CD4-positive, alpha-beta T cell treated with Interleukin-2 at 100 ng/mL for 4 hours (primary cell): ENCODE data around the gene SETD6.

Source experiments
- DNase-seq: peaks from one replicate; pipeline ENCODE4 v3.0.0-alpha.2; 2020; ENCODE audit warnings: low spot score

Gene SETD6

DNA sequence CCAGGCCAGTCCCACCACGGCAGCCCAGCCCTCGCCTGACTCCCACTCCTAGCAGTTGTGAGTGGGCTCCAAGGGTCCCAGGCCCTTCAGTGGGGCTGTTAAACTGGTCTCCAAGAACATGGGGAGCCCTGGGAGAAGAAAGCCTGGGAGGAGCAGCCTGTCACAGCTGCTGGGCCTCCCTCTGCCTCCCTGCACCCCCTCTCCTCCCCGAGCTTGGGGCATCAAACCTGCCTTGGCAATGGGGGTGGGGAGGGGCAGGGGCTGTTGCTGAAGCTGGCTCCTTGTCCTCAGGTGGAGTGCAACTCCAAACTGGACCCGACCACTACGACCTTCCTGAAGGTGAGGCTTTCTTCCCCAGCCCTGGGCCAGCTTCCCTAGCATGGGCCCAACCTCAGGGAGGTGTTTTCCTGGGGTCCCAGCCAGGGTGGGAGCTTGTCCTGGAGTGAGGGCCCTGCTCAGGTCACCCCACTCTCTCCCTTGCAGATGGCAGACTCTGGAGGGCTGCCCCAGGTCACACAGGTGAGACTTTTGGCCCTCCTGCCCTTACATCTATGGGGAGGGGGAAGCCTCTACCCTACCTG, 6.6 kb upstream of the SETD6 start:
- DNase-seq, result no peak

DNA sequence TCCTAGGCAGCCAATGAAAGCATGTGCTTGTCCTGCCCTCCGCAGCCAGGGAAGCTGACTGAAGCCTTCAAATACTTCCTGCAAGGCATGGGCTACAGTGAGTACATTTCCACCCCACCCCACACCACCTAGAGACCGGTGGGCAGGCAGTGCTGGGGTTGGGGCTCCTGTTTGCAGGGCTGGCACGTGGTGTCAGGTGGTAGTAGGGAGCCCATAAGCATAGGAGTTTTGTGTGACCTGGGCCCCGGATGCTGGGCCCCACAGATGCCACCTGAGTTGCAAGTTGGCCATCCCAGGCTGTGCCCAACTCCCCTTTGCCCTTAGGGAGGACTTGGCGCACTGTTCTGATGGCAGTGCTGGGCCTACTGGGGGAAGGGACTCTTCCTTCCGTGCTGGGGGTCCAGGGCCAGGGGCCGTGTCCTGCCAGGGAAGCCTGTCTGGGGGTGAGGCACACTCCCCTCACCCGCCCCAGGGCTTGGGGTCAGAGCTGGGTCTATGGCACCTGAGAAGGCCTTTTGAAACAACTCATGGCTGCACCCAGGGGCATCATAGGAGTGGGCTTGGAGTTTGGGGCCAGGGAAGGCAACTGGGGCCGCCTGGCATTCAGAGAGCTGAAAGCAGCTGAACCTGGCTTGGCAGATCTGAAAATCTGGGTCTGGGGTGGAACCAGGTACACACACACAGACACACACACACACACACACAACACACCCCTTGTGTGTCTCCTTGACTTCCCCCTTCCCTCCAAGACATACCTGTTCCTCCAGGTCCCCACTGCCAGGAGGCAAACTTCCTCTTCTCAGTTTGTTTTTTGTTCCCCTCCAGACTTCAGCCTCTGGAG, 5.8 kb upstream of the SETD6 start:
- DNase-seq, result no peak

DNA sequence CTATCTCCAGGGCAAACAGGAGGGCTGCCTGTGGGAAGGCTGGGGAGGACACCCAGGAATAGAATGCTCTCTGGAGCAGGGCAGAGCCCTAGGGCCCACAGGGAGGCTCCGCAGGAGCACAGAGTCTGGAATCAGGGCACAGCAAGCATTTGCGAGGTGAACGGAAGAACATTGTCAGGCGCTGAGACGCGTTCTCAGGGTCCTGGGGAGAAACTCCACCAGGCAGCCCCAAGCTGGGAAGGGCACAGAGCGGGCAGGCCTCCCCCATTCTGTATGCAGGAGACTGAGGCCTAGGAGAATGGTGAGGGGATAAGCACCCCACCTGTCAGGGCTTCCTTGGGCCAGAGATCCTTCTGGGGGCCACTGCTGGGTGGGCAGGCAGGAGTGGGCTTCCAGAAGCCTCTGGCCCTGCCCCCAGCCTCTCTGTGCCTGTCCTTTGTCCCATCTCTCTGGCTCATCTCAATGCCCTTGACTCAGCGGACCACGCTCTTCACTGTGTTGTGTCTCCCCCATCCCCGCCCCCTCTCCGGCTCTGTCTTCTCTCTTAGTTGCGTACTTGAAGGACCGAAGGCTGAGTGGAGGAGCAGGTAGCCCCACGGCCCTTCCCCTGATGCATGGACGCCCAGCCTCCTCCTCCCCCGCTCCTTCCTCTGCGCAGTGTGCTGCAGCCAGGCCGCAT, 5.1 kb upstream of the SETD6 start:
- DNase-seq, result no peak

DNA sequence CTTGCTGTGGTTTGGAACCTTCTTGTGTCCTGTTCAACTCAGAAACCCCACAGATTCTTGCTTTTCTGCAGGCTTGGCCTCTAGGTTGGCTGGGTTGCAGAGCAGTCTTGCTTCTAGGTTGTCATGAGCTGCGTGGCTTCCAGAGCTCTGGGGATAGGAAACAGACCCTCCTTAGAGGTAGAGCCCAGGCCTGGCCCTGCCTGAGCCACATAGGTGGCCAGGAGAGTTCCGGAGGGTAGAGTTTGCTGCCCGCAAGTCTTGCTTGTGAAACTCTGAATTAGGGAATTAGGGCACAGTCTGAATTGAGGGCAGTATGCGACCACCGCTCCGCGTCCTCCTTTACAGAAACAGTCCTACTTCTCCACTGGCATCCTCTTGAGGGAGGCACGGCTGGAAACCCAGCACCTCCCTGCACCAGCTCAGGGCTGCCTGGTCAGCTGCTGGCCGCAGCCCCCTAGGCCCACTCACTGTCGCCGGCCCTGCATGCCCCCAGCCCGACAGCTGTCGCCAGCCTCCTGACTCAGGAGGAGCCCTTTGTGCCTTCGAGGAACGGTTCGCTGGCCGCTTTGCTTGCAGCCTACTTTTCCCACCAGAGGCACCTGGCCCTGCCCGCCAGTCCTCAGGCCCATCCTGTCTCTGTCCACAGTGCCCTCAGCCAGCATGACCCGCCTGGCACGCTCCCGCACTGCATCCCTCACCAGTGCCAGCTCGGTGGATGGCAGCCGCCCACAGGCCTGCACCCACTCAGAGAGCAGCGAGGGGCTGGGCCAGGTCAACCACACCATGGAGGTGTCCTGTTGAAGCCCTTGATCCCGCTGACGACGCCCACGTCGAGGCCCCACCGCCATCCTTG, 4.3 kb upstream of the SETD6 start:
- DNase-seq, result no peak

DNA sequence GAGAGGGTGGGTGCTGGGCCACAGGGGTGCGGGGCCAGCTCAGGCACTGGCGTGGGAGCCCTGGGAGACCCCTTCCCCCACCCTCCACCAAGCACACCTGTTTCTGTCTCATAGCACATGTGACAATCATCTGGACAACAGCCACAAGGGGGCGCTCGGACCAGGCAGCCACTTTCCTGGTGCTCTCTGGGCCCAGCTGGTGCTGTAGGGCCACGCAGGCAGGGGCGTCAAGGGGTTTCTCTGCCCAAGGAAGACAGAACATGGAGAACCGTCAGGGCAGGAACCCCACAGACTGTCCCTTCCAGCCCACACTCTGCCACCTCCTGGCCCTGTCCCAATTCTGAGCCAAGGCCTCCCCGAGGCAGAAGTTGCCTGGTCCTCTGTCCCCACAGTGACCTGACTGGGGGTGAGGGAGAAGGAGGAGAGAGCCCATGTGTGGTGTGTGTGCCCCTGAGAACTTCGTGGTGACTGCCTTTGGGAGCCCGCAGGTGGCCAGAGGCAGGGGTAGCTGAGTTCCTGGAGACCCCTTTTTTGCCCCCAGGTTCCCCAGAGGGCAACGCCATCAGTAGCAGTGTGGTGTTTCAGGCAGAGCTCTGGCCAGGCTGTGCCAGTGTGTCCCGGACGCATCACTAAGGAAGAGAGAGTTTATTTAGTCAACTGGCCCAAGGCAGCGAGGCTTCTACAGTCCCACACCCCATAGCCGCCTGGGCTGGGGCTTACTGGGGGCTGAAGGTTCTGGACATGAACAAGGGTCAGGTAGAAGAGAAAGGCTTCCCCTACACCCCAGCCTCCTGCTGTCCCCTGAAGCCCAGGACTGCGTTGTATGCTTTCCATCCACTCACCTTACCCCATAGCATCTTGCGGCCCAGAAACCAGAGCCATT, 3.1 kb upstream of the SETD6 start:
- DNase-seq, result peak; percentile 83

DNA sequence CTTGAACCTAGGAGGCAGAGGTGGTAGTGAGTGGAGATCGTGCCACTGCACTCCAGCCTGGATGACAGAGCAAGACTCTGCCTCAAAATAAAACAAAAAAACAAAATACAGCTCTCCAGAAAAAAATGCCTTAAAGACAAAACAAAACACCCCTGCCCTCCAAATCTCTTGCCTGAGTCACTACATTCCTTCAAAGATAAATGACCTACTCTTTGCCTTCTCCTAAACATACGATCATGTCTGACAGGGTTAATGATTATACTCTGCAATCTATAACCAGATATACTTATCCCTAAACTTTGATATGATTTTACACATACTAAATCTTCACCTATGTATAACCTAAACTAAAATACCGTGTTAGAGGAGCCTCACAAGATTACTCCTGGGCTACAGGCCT, 1.4 kb upstream of the SETD6 start:
- DNase-seq, result no peak

DNA sequence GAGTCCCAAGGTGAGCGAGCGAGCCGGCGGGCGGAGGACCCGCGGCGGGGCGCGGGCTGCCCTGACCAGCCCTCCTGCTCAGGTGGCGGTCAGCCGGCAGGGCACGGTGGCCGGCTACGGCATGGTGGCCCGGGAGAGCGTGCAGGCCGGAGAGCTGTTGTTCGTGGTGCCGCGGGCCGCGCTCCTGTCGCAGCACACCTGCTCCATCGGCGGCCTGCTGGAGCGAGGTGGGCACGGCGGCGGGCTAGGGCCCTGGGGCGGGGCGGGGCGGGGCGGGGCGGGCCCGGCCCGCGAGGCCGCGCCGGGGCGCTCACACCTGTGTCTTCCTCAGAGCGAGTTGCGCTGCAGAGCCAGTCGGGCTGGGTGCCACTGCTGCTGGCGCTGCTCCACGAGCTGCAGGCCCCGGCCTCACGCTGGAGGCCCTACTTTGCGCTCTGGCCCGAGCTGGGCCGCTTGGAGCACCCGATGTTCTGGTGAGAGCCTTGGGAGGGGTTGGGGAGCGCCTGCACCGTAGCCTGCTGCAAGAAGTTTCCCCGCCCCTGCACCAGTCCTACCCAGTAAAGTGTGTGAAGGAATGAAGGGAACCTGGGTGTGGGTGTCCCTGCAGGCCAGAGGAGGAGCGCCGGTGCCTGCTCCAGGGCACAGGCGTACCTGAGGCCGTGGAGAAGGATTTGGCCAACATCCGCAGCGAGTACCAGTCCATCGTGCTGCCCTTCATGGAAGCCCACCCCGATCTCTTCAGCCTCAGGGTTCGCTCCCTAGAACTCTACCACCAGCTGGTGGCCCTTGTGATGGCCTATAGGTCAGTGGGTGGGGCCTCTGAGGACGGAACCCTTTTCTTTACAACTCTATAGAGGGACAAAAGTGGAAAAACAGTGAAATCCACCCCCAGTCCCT, 802 bp downstream of the SETD6 start:
- DNase-seq, result peak; percentile 23

DNA sequence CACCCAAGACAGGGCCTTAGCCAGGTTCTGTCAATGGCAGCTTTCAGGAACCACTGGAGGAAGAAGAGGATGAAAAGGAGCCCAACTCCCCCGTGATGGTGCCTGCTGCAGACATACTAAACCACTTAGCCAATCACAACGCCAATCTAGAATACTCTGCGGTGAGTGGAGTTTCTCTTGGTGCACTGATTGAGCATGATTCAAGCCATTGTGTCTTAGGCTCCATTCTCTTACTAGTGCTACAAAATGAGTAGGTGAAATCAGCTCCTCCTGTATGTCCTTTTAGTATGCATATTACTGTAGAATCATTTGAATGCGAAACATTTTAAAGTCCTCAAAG, 1.4 kb downstream of the SETD6 start:
- DNase-seq, result no peak

DNA sequence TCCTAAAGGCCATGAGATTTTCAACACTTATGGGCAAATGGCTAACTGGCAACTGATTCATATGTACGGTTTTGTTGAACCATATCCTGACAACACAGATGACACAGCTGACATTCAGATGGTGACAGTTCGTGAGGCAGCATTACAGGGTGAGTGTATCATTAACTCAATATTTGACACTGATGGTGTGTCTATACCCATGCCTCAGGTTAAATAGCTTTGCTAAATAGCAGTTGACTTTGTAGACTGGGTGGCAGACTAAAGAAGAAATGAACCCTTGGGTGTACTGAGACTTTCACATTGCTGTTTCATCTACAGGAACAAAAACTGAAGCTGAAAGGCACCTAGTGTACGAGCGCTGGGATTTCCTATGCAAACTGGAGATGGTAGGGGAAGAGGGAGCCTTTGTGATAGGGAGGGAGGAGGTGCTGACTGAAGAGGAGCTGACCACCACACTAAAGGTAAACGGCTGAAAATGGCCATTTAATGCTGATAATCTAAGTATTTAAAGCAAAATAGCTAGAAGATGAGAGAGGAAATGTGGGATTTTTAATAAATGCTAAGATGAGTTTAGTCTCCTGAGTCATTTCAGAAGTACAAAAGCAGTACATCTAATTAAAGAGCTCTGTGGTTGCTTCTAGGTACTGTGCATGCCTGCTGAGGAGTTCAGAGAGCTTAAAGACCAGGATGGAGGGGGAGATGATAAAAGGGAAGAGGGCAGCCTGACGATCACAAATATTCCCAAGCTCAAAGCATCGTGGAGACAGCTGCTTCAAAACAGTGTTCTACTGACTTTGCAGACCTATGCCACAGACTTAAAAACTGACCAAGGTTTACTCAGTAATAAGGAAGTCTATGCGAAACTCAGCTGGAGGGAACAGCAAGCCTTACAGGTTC, 3.0 kb downstream of the SETD6 start:
- DNase-seq, result no peak

DNA sequence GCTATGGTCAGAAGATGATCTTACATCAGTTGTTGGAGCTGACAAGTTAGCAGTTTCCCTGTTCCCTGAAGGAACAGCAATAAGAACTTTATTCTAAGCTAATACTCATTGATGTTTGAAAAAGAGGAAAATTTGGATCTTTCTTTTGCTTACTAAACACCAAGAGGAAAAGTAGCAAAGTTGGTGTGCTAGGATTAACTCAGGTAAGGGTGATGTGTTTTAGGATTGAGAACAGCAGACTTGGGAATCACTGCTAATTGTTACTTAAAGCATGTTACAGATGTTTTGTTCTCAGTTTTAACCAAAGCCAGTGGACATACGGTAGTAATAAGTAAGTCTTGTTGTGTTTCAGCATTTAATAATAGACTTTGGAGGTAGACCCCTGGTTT, 3.7 kb downstream of the SETD6 start:
- DNase-seq, result no peak

DNA sequence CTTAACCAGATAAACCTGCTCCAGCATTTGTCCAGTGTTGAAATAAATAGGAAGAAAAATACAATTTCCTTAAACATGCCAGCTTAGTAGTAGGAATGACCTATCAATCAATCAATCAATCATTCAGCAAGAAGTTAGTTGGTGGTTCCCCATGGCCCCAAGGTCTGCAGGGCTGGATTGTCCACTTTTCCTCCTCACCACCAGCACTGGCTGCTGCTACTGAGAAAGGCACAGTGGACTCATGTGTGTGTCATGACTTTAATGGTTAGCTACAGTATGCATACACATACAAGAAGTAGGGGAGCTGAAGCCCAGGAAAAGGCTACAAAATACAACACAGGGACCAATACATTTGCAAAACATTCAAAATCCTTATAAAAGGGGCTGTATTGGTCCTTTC, 4.4 kb downstream of the SETD6 start:
- DNase-seq, result no peak

DNA sequence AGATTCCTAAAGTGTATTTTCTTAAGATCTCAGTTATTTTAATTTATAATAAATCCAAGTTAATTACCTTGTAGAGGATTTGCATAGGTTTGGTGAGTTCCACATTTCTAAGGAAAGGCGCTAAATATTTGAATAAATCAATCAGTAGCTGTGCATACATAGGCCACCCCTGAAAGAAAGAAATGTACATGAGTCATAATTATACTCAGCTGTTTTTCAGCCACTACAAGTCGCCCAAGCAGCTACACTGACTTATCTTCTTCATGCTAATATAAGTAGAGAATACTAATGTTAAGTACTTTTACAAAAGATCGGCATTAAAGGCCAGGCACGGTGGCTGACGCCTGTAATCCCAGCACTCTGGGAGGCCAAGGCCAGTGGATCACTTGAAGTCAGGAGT, 14.9 kb downstream of the SETD6 start:
- DNase-seq, result no peak

DNA sequence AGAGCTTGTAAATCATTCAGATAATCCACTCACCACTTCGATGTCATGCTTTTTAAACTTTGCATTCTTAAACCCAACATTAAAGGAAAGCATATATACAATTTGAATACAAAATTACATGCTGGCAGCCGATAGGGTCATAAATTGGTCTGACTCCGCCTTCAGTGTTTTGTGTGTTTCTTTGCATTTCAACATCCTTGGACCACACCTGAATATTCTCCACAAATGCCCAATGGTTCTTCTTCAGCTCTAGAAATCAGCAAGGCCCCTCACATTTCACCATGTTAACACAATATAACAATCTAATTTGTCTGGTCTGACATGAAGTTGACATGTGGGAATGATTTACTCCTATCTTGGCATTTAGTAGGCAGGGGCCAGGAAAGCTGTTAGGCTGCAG, 17.1 kb downstream of the SETD6 start:
- DNase-seq, result no peak

DNA sequence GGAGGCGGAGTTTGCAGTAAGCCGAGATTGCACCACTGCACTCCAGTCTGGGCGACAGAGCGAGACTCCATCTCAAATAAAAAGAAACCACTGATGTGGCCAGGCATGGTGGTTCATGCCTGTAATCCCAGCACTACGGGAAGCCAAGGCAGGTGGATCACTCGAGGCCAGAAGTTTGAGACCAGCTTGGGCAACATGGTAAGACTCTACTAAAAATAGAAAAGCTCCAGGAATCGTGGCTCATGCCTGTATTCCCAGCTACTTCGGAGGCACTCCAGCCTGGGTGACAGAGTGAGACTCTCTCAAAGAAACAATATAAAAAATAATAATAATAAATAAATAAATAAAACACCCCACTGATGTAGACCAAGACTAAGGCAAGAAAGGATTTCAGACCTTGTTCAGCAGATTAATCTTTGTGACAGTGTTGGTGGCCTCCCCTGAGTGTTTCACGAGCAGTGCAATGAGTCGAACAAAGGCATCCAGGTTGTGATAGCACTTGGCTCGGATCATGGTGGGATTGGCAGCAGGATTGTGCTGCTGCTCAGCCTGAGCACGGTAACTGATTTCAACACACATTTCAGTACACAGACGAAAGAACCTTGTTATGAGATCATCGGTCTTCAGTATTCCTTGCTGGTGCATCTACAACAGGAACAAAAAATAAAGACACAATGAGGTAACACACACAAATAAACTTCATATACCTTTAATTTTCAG, 18.6 kb downstream of the SETD6 start:
- no peak for DNase-seq

DNA sequence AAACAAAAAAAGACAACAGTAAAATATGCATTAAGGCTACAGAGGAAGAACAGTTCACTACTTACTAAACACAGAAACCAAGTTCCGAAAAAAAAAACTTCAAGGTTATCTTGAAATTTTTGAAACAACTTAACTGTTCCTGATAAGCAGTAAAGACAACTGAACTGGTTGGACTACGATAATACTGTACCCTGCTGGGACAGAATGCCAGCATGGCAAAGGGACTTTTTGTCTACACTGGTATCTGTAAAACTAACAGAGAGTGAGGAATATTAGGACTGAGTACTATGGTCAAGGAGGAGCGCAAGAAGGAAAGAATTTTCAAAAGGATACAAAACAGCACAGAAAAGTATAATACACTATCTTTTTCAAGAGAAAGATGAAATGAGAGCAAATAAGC, 19.8 kb downstream of the SETD6 start:
- DNase-seq, result no peak

DNA sequence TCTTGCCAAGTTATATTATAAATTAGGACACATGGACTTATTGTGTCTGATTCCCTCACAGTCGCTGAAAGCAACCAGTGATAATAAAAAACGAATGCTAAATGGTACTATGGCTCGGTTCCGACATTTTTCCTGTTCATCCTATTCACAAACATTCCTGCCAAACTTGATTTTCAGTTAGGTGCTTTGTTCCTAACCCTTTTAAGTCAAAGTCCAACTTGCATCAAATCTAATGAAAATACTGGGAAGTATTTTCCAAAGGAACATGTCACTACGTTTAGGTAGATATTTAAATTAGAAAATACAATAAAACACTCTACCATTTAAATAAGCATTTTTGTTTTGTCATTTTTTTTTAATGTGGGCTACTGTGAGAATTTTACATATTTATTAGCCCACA, 21.0 kb downstream of the SETD6 start:
- no peak for DNase-seq

DNA sequence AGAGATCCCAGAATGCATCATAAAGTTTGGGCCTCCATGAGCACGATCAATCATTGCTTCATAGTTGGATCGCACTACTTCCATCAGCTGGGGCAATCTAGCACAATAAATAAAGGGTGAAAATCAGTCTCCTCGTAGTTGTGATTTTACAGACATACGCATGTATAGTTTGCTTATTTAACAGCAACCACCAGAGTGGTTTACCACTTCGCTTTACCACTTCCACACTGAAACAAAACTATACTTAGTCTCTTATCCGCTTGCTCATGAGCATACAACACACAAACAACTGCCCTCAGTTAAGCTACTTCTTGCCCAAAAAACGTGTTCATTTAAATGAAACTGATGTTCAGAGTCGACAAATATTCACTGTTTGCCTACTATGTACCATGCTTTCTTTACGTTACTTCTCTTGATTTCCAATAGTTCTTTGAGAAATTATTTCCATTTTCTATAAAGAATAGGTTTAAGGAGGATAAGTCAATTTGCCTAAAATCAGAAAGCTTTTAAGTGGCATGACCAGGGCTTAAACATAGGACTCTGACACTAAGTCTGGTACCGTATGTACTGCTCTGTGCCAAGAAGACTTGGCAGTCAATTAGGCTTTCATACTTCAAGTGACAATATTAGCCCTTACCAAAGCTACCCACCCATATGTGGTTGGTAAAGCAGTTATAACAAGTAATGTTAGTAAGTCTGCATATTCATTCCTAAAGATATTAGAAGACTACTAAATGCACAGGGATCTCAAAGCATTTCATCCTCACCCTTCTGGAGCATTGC, 22.0 kb downstream of the SETD6 start:
- DNase-seq, result no peak

DNA sequence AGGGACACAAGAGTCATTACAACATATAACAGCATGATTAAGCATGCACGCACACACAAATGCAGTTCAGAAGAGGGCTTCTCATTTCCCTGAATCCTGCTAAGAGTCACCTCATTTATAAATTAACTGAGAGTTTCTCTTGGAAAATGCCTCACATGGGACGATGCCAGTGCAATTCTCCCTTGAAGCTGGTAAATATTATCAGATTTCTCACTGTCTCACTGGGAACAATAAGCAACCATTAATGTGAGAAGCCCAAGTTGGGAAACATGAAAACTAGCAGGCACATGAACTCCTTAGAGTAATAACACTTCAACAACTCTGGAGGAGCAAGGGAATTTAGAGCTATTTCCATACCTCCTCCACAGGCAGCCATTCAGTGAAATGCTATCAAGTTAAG, 26.4 kb downstream of the SETD6 start:
- DNase-seq, result no peak
